Measurements from ENCODE around the gene GIMAP4. TPM values are rescaled to one million over a fixed set of nuclear protein-coding genes. Genes with fewer than 3 reads are reported as not detected.

GIMAP4 gene
- total RNA-seq, 1 donor from 2014 or later, result not detected

DNA sequence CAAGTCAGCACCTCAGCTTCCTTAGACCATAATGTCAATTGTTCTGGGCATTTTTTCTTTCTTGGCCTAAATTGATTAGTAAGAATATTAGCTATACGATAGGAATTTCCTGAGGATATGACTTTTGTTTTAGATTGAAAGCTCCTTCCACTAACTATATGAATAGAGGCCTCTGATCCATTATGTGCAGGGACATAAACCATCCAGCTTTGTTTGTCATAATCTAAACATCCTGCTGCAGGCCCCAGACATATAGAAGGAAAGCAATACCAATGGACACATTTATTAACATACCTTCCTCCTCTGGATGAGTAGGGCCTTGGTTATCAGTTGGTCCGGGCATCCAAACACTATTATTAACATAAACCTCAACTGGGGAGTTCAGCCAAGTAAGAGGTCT, 4.3 kb upstream of the GIMAP4 start:
- Histone ChIP-seq H3K79me2 (ENCODE audit: insufficient read depth, low read length) (no peaks in the 10 kb centered on the region), H3K27ac (ENCODE audit: low read depth, low read length) (no peak overlapping the region), H3K4me2 (ENCODE audit: low read length) (no peak overlapping the region), H3K9me3 (ENCODE audit: insufficient read depth, low read depth, low read length) (peaks cover 4% of the 10 kb centered on the region), H3K36me3 (ENCODE audit: insufficient read depth, low read length) (no peaks in the 10 kb centered on the region), H3K9ac (ENCODE audit: low read length) (no peak overlapping the region), H2AFZ (ENCODE audit: low read depth, low read length) (no peak overlapping the region), H3K4me3 (ENCODE audit: insufficient read depth, low read depth, low read length) (no peak overlapping the region), H4K20me1 (ENCODE audit: insufficient read depth, low read length) (no peaks in the 10 kb centered on the region), H3K27me3 (ENCODE audit: insufficient read depth, low read length) (no peaks in the 10 kb centered on the region), H3K4me1 (ENCODE audit: insufficient read depth, low read length) (no peaks in the 10 kb centered on the region)
- Mint-ChIP-seq H3K4me1 (ENCODE audit: low read depth, unreplicated experiment) (no peaks in the 10 kb centered on the region), H3K27ac (ENCODE audit: unreplicated experiment) (no peak overlapping the region), H3K36me3 (ENCODE audit: low read depth, unreplicated experiment) (no peaks in the 10 kb centered on the region), H3K4me3 (ENCODE audit: unreplicated experiment) (no peak overlapping the region), H3K27me3 (ENCODE audit: low read depth, unreplicated experiment) (no peaks in the 10 kb centered on the region), H3K9me3 (ENCODE audit: unreplicated experiment) (peaks cover 15% of the 10 kb centered on the region)
- DNase-seq (ENCODE audit: low read depth), result no peak
- TF ChIP-seq, protein P1, sequence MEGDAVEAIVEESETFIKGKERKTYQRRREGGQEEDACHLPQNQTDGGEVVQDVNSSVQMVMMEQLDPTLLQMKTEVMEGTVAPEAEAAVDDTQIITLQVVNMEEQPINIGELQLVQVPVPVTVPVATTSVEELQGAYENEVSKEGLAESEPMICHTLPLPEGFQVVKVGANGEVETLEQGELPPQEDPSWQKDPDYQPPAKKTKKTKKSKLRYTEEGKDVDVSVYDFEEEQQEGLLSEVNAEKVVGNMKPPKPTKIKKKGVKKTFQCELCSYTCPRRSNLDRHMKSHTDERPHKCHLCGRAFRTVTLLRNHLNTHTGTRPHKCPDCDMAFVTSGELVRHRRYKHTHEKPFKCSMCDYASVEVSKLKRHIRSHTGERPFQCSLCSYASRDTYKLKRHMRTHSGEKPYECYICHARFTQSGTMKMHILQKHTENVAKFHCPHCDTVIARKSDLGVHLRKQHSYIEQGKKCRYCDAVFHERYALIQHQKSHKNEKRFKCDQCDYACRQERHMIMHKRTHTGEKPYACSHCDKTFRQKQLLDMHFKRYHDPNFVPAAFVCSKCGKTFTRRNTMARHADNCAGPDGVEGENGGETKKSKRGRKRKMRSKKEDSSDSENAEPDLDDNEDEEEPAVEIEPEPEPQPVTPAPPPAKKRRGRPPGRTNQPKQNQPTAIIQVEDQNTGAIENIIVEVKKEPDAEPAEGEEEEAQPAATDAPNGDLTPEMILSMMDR (IDR thresholded peaks at IDR 0.05; ENCODE audit: insufficient read depth, low read depth, low read length), result no peak
- no peak for TF ChIP-seq EZH2 (IDR thresholded peaks at IDR 0.05; ENCODE audit: insufficient read depth, low read length)
- FAIRE-seq, result no peak

GRCh38 chr7:150564006-150564405, 3.2 kb upstream of the GIMAP4 start:
- FAIRE-seq, result no peak
- no peaks in the 10 kb centered on the region for H3K4me1 ChIP-seq (ENCODE audit: insufficient read depth, low read length)
- no peaks in the 10 kb centered on the region for H3K36me3 ChIP-seq (ENCODE audit: insufficient read depth, low read length)
- H3K27ac ChIP-seq (ENCODE audit: low read depth, low read length), result no peak overlapping the region
- no peaks in the 10 kb centered on the region for H3K36me3 Mint-ChIP-seq (ENCODE audit: low read depth, unreplicated experiment)
- peaks cover under 1% of the 10 kb centered on the region for H3K27me3 Mint-ChIP-seq (ENCODE audit: low read depth, unreplicated experiment)
- H3K4me2 ChIP-seq (ENCODE audit: low read length), result no peak overlapping the region
- H3K4me3 ChIP-seq (ENCODE audit: insufficient read depth, low read depth, low read length), result no peak overlapping the region
- no peaks in the 10 kb centered on the region for H3K79me2 ChIP-seq (ENCODE audit: insufficient read depth, low read length)
- H4K20me1 ChIP-seq (ENCODE audit: insufficient read depth, low read length), result no peaks in the 10 kb centered on the region
- H2AFZ ChIP-seq (ENCODE audit: low read depth, low read length), result no peak overlapping the region
- no peak overlapping the region for H3K4me3 Mint-ChIP-seq (ENCODE audit: unreplicated experiment)
- no peak for TF ChIP-seq EZH2 (IDR thresholded peaks at IDR 0.05; ENCODE audit: insufficient read depth, low read length)
- TF ChIP-seq, protein P1 (IDR thresholded peaks at IDR 0.05; ENCODE audit: insufficient read depth, low read depth, low read length), result no peak
- no peaks in the 10 kb centered on the region for H3K27me3 ChIP-seq (ENCODE audit: insufficient read depth, low read length)
- no peak overlapping the region for H3K27ac Mint-ChIP-seq (ENCODE audit: unreplicated experiment)
- H3K9me3 Mint-ChIP-seq (ENCODE audit: unreplicated experiment), result peaks cover 15% of the 10 kb centered on the region
- no peaks in the 10 kb centered on the region for H3K4me1 Mint-ChIP-seq (ENCODE audit: low read depth, unreplicated experiment)
- H3K9me3 ChIP-seq (ENCODE audit: insufficient read depth, low read depth, low read length), result peaks cover 4% of the 10 kb centered on the region
- no peak overlapping the region for H3K9ac ChIP-seq (ENCODE audit: low read length)
- no peak for DNase-seq (ENCODE audit: low read depth)

GRCh38 chr7:150564566-150564965, 2.6 kb upstream of the GIMAP4 start:
- H3K9me3 ChIP-seq (ENCODE audit: insufficient read depth, low read depth, low read length), result peaks cover 4% of the 10 kb centered on the region
- no peak overlapping the region for H3K9ac ChIP-seq (ENCODE audit: low read length)
- no peak overlapping the region for H3K4me2 ChIP-seq (ENCODE audit: low read length)
- Mint-ChIP-seq H3K4me3 (ENCODE audit: unreplicated experiment) (no peak overlapping the region), H3K36me3 (ENCODE audit: low read depth, unreplicated experiment) (no peaks in the 10 kb centered on the region), H3K27ac (ENCODE audit: unreplicated experiment) (no peak overlapping the region), H3K4me1 (ENCODE audit: low read depth, unreplicated experiment) (no peaks in the 10 kb centered on the region), H3K9me3 (ENCODE audit: unreplicated experiment) (peaks cover 15% of the 10 kb centered on the region), H3K27me3 (ENCODE audit: low read depth, unreplicated experiment) (peaks cover 3% of the 10 kb centered on the region)
- no peaks in the 10 kb centered on the region for H3K79me2 ChIP-seq (ENCODE audit: insufficient read depth, low read length)
- H3K27me3 ChIP-seq (ENCODE audit: insufficient read depth, low read length), result no peaks in the 10 kb centered on the region
- no peak overlapping the region for H3K4me3 ChIP-seq (ENCODE audit: insufficient read depth, low read depth, low read length)
- H3K36me3 ChIP-seq (ENCODE audit: insufficient read depth, low read length), result no peaks in the 10 kb centered on the region
- no peaks in the 10 kb centered on the region for H3K4me1 ChIP-seq (ENCODE audit: insufficient read depth, low read length)
- H4K20me1 ChIP-seq (ENCODE audit: insufficient read depth, low read length), result no peaks in the 10 kb centered on the region
- FAIRE-seq (no peak), DNase-seq (ENCODE audit: low read depth) (no peak)
- TF ChIP-seq, protein P1 (IDR thresholded peaks at IDR 0.05; ENCODE audit: insufficient read depth, low read depth, low read length), result no peak
- TF ChIP-seq EZH2 (IDR thresholded peaks at IDR 0.05; ENCODE audit: insufficient read depth, low read length), result no peak
- H3K27ac ChIP-seq (ENCODE audit: low read depth, low read length), result no peak overlapping the region
- H2AFZ ChIP-seq (ENCODE audit: low read depth, low read length), result no peak overlapping the region
